SK-N-DZ (cell line): ENCODE measurements around the gene PXDC1. TPM values are rescaled to one million over a fixed set of nuclear protein-coding genes. Genes with fewer than 3 reads are reported as not detected.

Source experiments
- DNase-seq: peaks from one replicate; pipeline ENCODE4 v3.0.0-alpha.2; 2015; ENCODE audit warnings: low spot score
- polyA plus RNA-seq, 2 experiments: library from polyadenylated mRNA; depleted of rRNA; stranded (reverse); fragments of >200 nt; gene quantifications; 2 replicates each; pipeline ENCODE4 v1.2.3, GENCODE V29; 2014

Gene PXDC1
- not detected in 2 replicates for polyA plus RNA-seq (2014; cell fraction: cytosol; rRNA removed)
- polyA plus RNA-seq (2014; cell fraction: nucleus; rRNA removed) = 0.32 TPM in 1 of 2 replicates, not detected in the other

- DNase-seq = no peak
Measured at GRCh38 chr6:3751077-3751729, at the start of gene PXDC1. Gene PXDC1, minus strand, starts transcription at chr6:3751713. Its CDS starts 182 bp downstream, at chr6:3751531.

- DNase-seq = no peak
Measured at GRCh38 chr6:3800850-3801591, 49.5 kb upstream of the PXDC1 start.

- DNase-seq = no peak
Measured at GRCh38 chr6:3799719-3800118, 48.2 kb upstream of the PXDC1 start.

- DNase-seq = no peak
Measured at GRCh38 chr6:3798055-3798919, 46.8 kb upstream of the PXDC1 start.

- no peak for DNase-seq
Measured at GRCh38 chr6:3797231-3798054, 45.9 kb upstream of the PXDC1 start.

GRCh38 chr6:3796719-3797041 is 45.2 kb upstream of the PXDC1 start:
- DNase-seq = no peak

GRCh38 chr6:3795836-3796718 is 44.6 kb upstream of the PXDC1 start:
- DNase-seq = no peak

GRCh38 chr6:3794092-3794491 is 42.6 kb upstream of the PXDC1 start:
- DNase-seq = no peak

GRCh38 chr6:3793545-3793944 is 42.0 kb upstream of the PXDC1 start:
- DNase-seq = no peak

- no peak for DNase-seq
Measured at GRCh38 chr6:3791526-3792203, 40.2 kb upstream of the PXDC1 start.

- no peak for DNase-seq
Measured at GRCh38 chr6:3789896-3790558, 38.5 kb upstream of the PXDC1 start.

- no peak for DNase-seq
Measured at GRCh38 chr6:3789018-3789895, 37.7 kb upstream of the PXDC1 start.

- no peak for DNase-seq
Measured at GRCh38 chr6:3788408-3789017, 37.0 kb upstream of the PXDC1 start.

GRCh38 chr6:3786141-3786540 is 34.6 kb upstream of the PXDC1 start:
- no peak for DNase-seq

GRCh38 chr6:3785745-3786098 is 34.2 kb upstream of the PXDC1 start:
- DNase-seq = no peak

GRCh38 chr6:3784885-3785744 is 33.6 kb upstream of the PXDC1 start:
- no peak for DNase-seq

GRCh38 chr6:3784423-3784822 is 32.9 kb upstream of the PXDC1 start:
- no peak for DNase-seq
